H1 (cell line): Measurements from ENCODE around the gene TCIRG1. TPM values are rescaled to one million over a fixed set of nuclear protein-coding genes. Genes with fewer than 3 reads are reported as not detected.

Source experiments
- CTCF ChIA-PET: fragments of 300-600 bp; sonication (Branson Sonifier 250); formaldehyde crosslinking; loops from one replicate; lab custom pipeline; 2021; ENCODE audit not compliant: partially characterized antibody; lab: Charles Lee
- POLR2A ChIA-PET: fragments of 300-600 bp; sonication (Branson Sonifier 250); formaldehyde crosslinking; loops from one replicate; lab custom pipeline; 2021; ENCODE audit warnings: inconsistent platforms; ENCODE audit not compliant: partially characterized antibody; lab: Charles Lee
- DNase-seq, 2 experiments: peaks; one replicate each; pipeline versions ENCODE4 v3.0.0 to v3.0.0-alpha.2; 2010 to 2022; ENCODE audit warnings: low spot score in 2 of 2, low read depth in 1 of 2, mixed read lengths in 1 of 2
- FAIRE-seq: peaks from 2 replicates; lab custom pipeline; 2011; peaks lifted over from hg19 to GRCh38; lab: Jason Lieb, UNC
- H2AFZ ChIP-seq: 2 replicates; pipeline ENCODE4 v1.8.1; 2012; ENCODE audit warnings: low read length, inconsistent platforms
- H2AK5ac ChIP-seq: 2 replicates; pipeline ENCODE4 v1.6.1; 2013; ENCODE audit warnings: low read depth, low read length
- H2BK120ac ChIP-seq: replicated peaks from 2 replicates; pipeline ENCODE3; 2013; ENCODE audit warnings: low read depth, low read length, inconsistent platforms
- H2BK12ac ChIP-seq: 2 replicates; pipeline ENCODE4 v1.6.1; 2013; ENCODE audit warnings: low read depth, low read length
- H2BK15ac ChIP-seq: 2 replicates; pipeline ENCODE4 v1.6.1; 2013; ENCODE audit warnings: low read length
- H2BK20ac ChIP-seq: 2 replicates; pipeline ENCODE4 v1.6.1; 2013; ENCODE audit warnings: low read length
- H2BK5ac ChIP-seq: 2 replicates; pipeline ENCODE4 v1.6.1; 2013; ENCODE audit warnings: low read depth, low read length
- H3K14ac ChIP-seq: 2 replicates; pipeline ENCODE4 v1.6.1; 2013; ENCODE audit warnings: inconsistent platforms; ENCODE audit not compliant: insufficient read length
- H3K18ac ChIP-seq: 2 replicates; pipeline ENCODE4 v1.6.1; 2013; ENCODE audit warnings: low read length; ENCODE audit errors: extremely low read depth
- H3K23ac ChIP-seq: 2 replicates; pipeline ENCODE4 v1.6.1; 2013; ENCODE audit warnings: inconsistent platforms; ENCODE audit not compliant: insufficient read length
- H3K23me2 ChIP-seq: 2 replicates; pipeline ENCODE4 v1.6.1; 2013; ENCODE audit warnings: low read depth, low read length
- H3K27ac ChIP-seq: 2 replicates; pipeline ENCODE4 v1.6.1; 2011; ENCODE audit warnings: low read depth, low read length, inconsistent platforms
- H3K27me3 ChIP-seq, 4 experiments: replicated peaks in 1 of 4; 1 replicate in 1 of 4; 2 replicates in 3 of 4; pipeline versions ENCODE4 v1.6.1 to v1.8.1; 2011 to 2013; ENCODE audit warnings: low read length in 3 of 4, mild to moderate bottlenecking in 3 of 4, inconsistent platforms in 2 of 4, mixed read lengths in 2 of 4, moderate library complexity in 1 of 4; ENCODE audit not compliant: control insufficient read depth in 3 of 4, insufficient read depth in 3 of 4; ENCODE audit errors: extremely low read depth in 1 of 4
- H3K36me3 ChIP-seq, 4 experiments: 2 replicates each; pipeline versions ENCODE4 v1.6.1 to v1.8.1; 2011 to 2013; ENCODE audit warnings: mild to moderate bottlenecking in 4 of 4, low read length in 3 of 4, moderate library complexity in 2 of 4, control low read depth in 1 of 4, inconsistent platforms in 1 of 4; ENCODE audit not compliant: insufficient read depth in 4 of 4, control insufficient read depth in 2 of 4
- H3K4ac ChIP-seq: replicated peaks from 2 replicates; pipeline ENCODE3; 2013; ENCODE audit warnings: low read length, low read depth, mixed read lengths, inconsistent platforms; ENCODE audit not compliant: insufficient read length
- H3K4me1 ChIP-seq, 4 experiments: replicated peaks in 1 of 4; 1 replicate in 1 of 4; 2 replicates in 3 of 4; pipeline versions ENCODE4 v1.6.1 to v1.8.1; 2011 to 2013; ENCODE audit warnings: low read length in 3 of 4, inconsistent platforms in 2 of 4, mixed read lengths in 1 of 4; ENCODE audit not compliant: insufficient read depth in 4 of 4, control insufficient read depth in 3 of 4
- H3K4me2 ChIP-seq, 2 experiments: 2 replicates each; pipeline versions ENCODE4 v1.6.1 to v1.8.1; 2011 to 2013; ENCODE audit warnings: low read depth in 2 of 2, low read length in 2 of 2, control low read depth in 1 of 2, inconsistent platforms in 1 of 2, mild to moderate bottlenecking in 1 of 2; ENCODE audit not compliant: insufficient read depth in 1 of 2
- H3K4me3 ChIP-seq, 4 experiments: fragments of 200-600, 300-600 bp in 1 of 4; sonication (generic), shearing (Covaris generic), sonication (Bioruptor Twin) in 1 of 4; 2 replicates each; pipeline versions ENCODE4 v1.5.1 to v1.8.1; 2011 to 2016; ENCODE audit warnings: low read length in 4 of 4, low read depth in 3 of 4, control low read depth in 2 of 4, inconsistent platforms in 2 of 4, mild to moderate bottlenecking in 2 of 4, mixed read lengths in 1 of 4, moderate library complexity in 1 of 4; ENCODE audit not compliant: insufficient read depth in 2 of 4; ENCODE audit errors: extremely low read depth in 1 of 4
- H3K56ac ChIP-seq: replicated peaks from 2 replicates; pipeline ENCODE3; 2013; ENCODE audit warnings: low read depth, mild to moderate bottlenecking, mixed read lengths, low read length, inconsistent platforms; ENCODE audit not compliant: insufficient read length
- H3K79me1 ChIP-seq: 2 replicates; pipeline ENCODE4 v1.6.1; 2013; ENCODE audit warnings: low read depth, low read length, control low read depth
- H3K79me2 ChIP-seq, 2 experiments: 2 replicates each; pipeline versions ENCODE4 v1.6.1 to v1.8.1; 2012 to 2013; ENCODE audit warnings: low read length in 2 of 2, mild to moderate bottlenecking in 2 of 2, inconsistent platforms in 1 of 2; ENCODE audit not compliant: insufficient read depth in 2 of 2, control insufficient read depth in 1 of 2
- H3K9ac ChIP-seq, 4 experiments: replicated peaks in 1 of 4; 1 replicate in 1 of 4; 2 replicates in 3 of 4; pipeline versions ENCODE4 v1.6.1 to v1.8.1; 2011 to 2013; ENCODE audit warnings: low read depth in 3 of 4, low read length in 3 of 4, control low read depth in 2 of 4, mild to moderate bottlenecking in 2 of 4, moderate library complexity in 2 of 4, inconsistent platforms in 1 of 4; ENCODE audit errors: extremely low read depth in 1 of 4
- H3K9me3 ChIP-seq, 2 experiments: 2 replicates each; pipeline versions ENCODE4 v1.6.1 to v1.8.1; 2012 to 2013; ENCODE audit warnings: mild to moderate bottlenecking in 2 of 2, moderate library complexity in 2 of 2, control low read depth in 1 of 2, inconsistent platforms in 1 of 2, low read depth in 1 of 2, low read length in 1 of 2, mixed read lengths in 1 of 2; ENCODE audit not compliant: insufficient read depth in 2 of 2
- H4K20me1 ChIP-seq, 2 experiments: replicated peaks in 1 of 2; 2 replicates each; pipeline versions ENCODE3 to v1.8.1; 2011 to 2013; ENCODE audit warnings: inconsistent platforms in 2 of 2, low read length in 2 of 2, mild to moderate bottlenecking in 1 of 2; ENCODE audit not compliant: insufficient read depth in 2 of 2, control insufficient read depth in 1 of 2
- H4K5ac ChIP-seq: 2 replicates; pipeline ENCODE4 v1.6.1; 2013; ENCODE audit warnings: low read length, low read depth, mixed read lengths, inconsistent platforms; ENCODE audit not compliant: insufficient read length
- H4K8ac ChIP-seq: 2 replicates; pipeline ENCODE4 v1.8.0; 2013; ENCODE audit warnings: mild to moderate bottlenecking, moderate library complexity, low read length, inconsistent platforms; ENCODE audit not compliant: insufficient read depth; ENCODE audit errors: extremely low read depth
- H4K91ac ChIP-seq: replicated peaks from 2 replicates; pipeline ENCODE3; 2013; ENCODE audit warnings: low read length, mixed read lengths, inconsistent platforms; ENCODE audit not compliant: insufficient read length
- GABPA ChIP-seq: IDR thresholded peaks from 2 replicates; pipeline ENCODE4 v1.6.1; 2011; ENCODE audit warnings: mild to moderate bottlenecking, low read length, moderate library complexity, borderline replicate concordance; ENCODE audit not compliant: insufficient read depth
- JUND ChIP-seq: IDR thresholded peaks from 2 replicates; pipeline ENCODE4 v1.6.1; 2011; ENCODE audit warnings: mild to moderate bottlenecking, improper control_type of control experiment, low read length
- SP2 ChIP-seq: IDR thresholded peaks from 2 replicates; pipeline ENCODE4 v1.6.1; 2012; ENCODE audit warnings: mild to moderate bottlenecking, low read length, inconsistent platforms
- TAF1 ChIP-seq: IDR thresholded peaks from 2 replicates; pipeline ENCODE4 v1.6.1; 2011; ENCODE audit warnings: mild to moderate bottlenecking, low read depth, low read length
- WGBS, 2 experiments: shearing (Covaris generic) in 1 of 2; methylation state at CpG; one replicate each; pipeline versions ENCODE4 v1.1.6 to v1.1.7; 2013 to 2015; ENCODE audit warnings: low lambda C conversion rate in 2 of 2, mixed read lengths in 2 of 2, inconsistent platforms in 1 of 2, low coverage in 1 of 2, missing lambda C conversion rate in 1 of 2; ENCODE audit not compliant: insufficient replicate concordance in 2 of 2, insufficient coverage in 1 of 2, insufficient read length in 1 of 2; ENCODE audit errors: extremely low coverage in 1 of 2, missing lambda C conversion rate in 1 of 2; 5-methylcytosine and 5-hydroxymethylcytosine counted together
- polyA plus RNA-seq, 7 experiments: library from polyadenylated mRNA; depleted of rRNA in 3 of 7; stranded (reverse) in 5 of 7; unstranded in 2 of 7; fragments of >200 nt in 5 of 7; fragments of 200-250 nt in 2 of 7; gene quantifications; 1 replicate in 5 of 7; 2 replicates in 1 of 7; 4 replicates in 1 of 7; pipeline versions ENCODE4 v1.2.1 to v1.2.3, GENCODE V29; 2011 to 2013; ENCODE audit warnings: missing spikeins in 2 of 7, mixed read lengths in 2 of 7
- total RNA-seq: library from RNA; stranded (reverse); fragmentation: NEBNext Ultra II Directional; extraction: Animal tissue kit (Norgen Biotek cat#: 25700); gene quantifications from 2 replicates; pipeline ENCODE4 v1.2.1, GENCODE V29; 2021

TCIRG1 gene
- total and polyA plus RNA-seq, 2 of the 8 experiments (the other 6 are each of a cell fraction or from before 2014, with no cell fraction given), result 25.3 to 39.6 TPM

GRCh38 chr11:67997475-67997921 is 41.3 kb upstream of the TCIRG1 start:
- 89% methylated on average over 28 of the region's 29 CpGs; no CpG with 5 or more reads in 1 of the 2 experiments for WGBS, 2 experiments
- POLR2A ChIA-PET, result interaction anchor here (1.2 to 1.3 kb wide), 3 partner anchors 12 to 22 kb away, joined by 3 to 4 read pairs (median 4); partner anchors contain the start of gene ALDH3B1
- no peak overlapping the region for H3K9ac ChIP-seq
- no peaks in the 10 kb centered on the region for H3K79me2 ChIP-seq
- no peak for DNase-seq
- peak overlapping the region; percentile 61; the same call in 1 of the 2 replicates for H2AFZ ChIP-seq
- no peaks in the 10 kb centered on the region for H3K36me3 ChIP-seq
- FAIRE-seq, result no peak
- no peak overlapping the region for H2BK15ac ChIP-seq
- no peak overlapping the region for H2AK5ac ChIP-seq
- 0 out of 2 replicates have a peak overlapping the region, but pooled peaks have one; percentile 76 for H2BK5ac ChIP-seq
- H4K20me1 ChIP-seq, result no peaks in the 10 kb centered on the region
- no peak overlapping the region for H3K14ac ChIP-seq
- 0 out of 7 replicates have a peak, but pooled peaks cover 0 to 2% (median 0%) of the 10 kb centered on the region in 4 experiments for H3K27me3 ChIP-seq
- H2BK20ac ChIP-seq, result no peak overlapping the region
- no peak overlapping the region for H4K5ac ChIP-seq
- no peak for TF ChIP-seq SP2
- no peak for TF ChIP-seq JUND
- TF ChIP-seq TAF1, result no peak
- TF ChIP-seq GABPA, result 0 out of 2 replicates have a peak, but pooled peaks have one; percentile 5
- 0 out of 8 replicates have a peak overlapping the region, but pooled peaks of 1 of the 4 experiments have one; percentile 65 for H3K4me3 ChIP-seq
- H3K23ac ChIP-seq, result no peak overlapping the region
- H3K18ac ChIP-seq, result peak overlapping the region; percentile 60; the same call in 1 of the 2 replicates
- H3K4ac ChIP-seq, result peak overlapping the region; percentile 25
- H2BK12ac ChIP-seq, result peak overlapping the region; percentile 60; the same call in 1 of the 2 replicates
- no peak overlapping the region for H2BK120ac ChIP-seq
- H3K56ac ChIP-seq, result no peak overlapping the region
- no peak overlapping the region for H3K27ac ChIP-seq
- H3K4me2 ChIP-seq, result peak overlapping the region; percentile 76 to 85; a peak in 2 of 4 replicates
- peak overlapping the region; percentile 7; the same call in 1 of the 2 replicates for H4K8ac ChIP-seq
- peaks cover 0 to 9% (median 8%) of the 10 kb centered on the region in 4 experiments; a peak in 5 of 7 replicates for H3K4me1 ChIP-seq
- CTCF ChIA-PET, result interaction anchor here (1.0 to 3.9 kb wide), 4 partner anchors 12 to 29 kb away, joined by 3 to 20 read pairs (median 4); partner anchors contain the start of gene ALDH3B1
- peak overlapping the region; percentile 15 for H4K91ac ChIP-seq
- peaks cover 2% of the 10 kb centered on the region; the same call in 1 of the 2 replicates for H3K23me2 ChIP-seq
- H3K79me1 ChIP-seq, result no peaks in the 10 kb centered on the region
- H3K9me3 ChIP-seq, result no peaks in the 10 kb centered on the region
